B cell (primary cell): ENCODE data around the gene GNPAT.

ENCODE experiments used
- CTCF ChIP-seq: fragments of 200-600 bp; IDR thresholded peaks from one replicate; pipeline ENCODE4 v1.8.0; 2022; ENCODE audit warnings: antibody characterized with exemption, mild to moderate bottlenecking
- EZH2 ChIP-seq: IDR thresholded peaks from 2 replicates; pipeline ENCODE4 v1.6.1; 2012; ENCODE audit warnings: borderline replicate concordance, low read depth, mild to moderate bottlenecking, moderate library complexity, low read length; ENCODE audit not compliant: insufficient read depth, poor library complexity, severe bottlenecking

GRCh38 chr1:231313661-231314060 is 72.6 kb downstream of the GNPAT start:
- TF ChIP-seq CTCF (no peak), EZH2 (no peak)
